HEK293 (cell line): ENCODE measurements around the gene CYP27B1.

ENCODE experiments used
- CTCF ChIA-PET: fragments of 350-600 bp; formaldehyde crosslinking; extraction: SDS; loops from one replicate; lab custom pipeline; 2021; ENCODE audit warnings: antibody characterized with exemption; lab: Yijun Ruan, JAX
- POLR2A ChIA-PET: fragments of 300-600 bp; formaldehyde crosslinking; extraction: SDS; loops from one replicate; lab custom pipeline; 2020; ENCODE audit warnings: antibody characterized with exemption, inconsistent platforms; lab: Yijun Ruan, JAX
- H3K27ac ChIP-seq: fragments of 200-500 bp; sonication (Bioruptor generic); 2 replicates; pipeline ENCODE4 v1.5.1; 2014; ENCODE audit warnings: low read depth, low read length, control low read depth, inconsistent platforms; ENCODE audit errors: extremely low read depth
- H3K36me3 ChIP-seq, 2 experiments: fragments of 200-500 bp in 1 of 2; sonication (Bioruptor generic) in 1 of 2; 1 replicate in 1 of 2; 2 replicates in 1 of 2; pipeline ENCODE4 v1.5.1; 2014 to 2017; ENCODE audit warnings: inconsistent platforms in 2 of 2, low read length in 2 of 2; ENCODE audit not compliant: control insufficient read depth in 2 of 2, insufficient read depth in 1 of 2
- H3K4me1 ChIP-seq: fragments of 200-500 bp; sonication (Bioruptor generic); 2 replicates; pipeline ENCODE4 v1.5.1; 2014; ENCODE audit warnings: mild to moderate bottlenecking, low read length, inconsistent platforms; ENCODE audit not compliant: control insufficient read depth, insufficient read depth
- H3K4me3 ChIP-seq: 2 replicates; pipeline ENCODE4 v1.5.1; 2011; ENCODE audit warnings: low read depth, mild to moderate bottlenecking, control low read depth, low read length, moderate library complexity
- H3K9me3 ChIP-seq: fragments of 200-500 bp; sonication (Bioruptor generic); 2 replicates; pipeline ENCODE4 v1.5.1; 2014; ENCODE audit warnings: low read depth, low read length, inconsistent platforms; ENCODE audit not compliant: control insufficient read depth, insufficient read depth
- BCL11A ChIP-seq: fragments of 450-650 bp; formaldehyde crosslinking; IDR thresholded peaks from 2 replicates; pipeline ENCODE4 v1.5.1; 2016; ENCODE audit warnings: low read depth, missing biosample characterization, missing genetic modification characterization
- CTCF ChIP-seq: fragments of 450-650 bp; formaldehyde crosslinking; IDR thresholded peaks from 2 replicates; pipeline ENCODE4 v1.5.1; 2016; ENCODE audit warnings: missing biosample characterization, missing genetic modification characterization
- EGR2 ChIP-seq: fragments of 450-650 bp; formaldehyde crosslinking; IDR thresholded peaks from 2 replicates; pipeline ENCODE4 v1.5.1; 2016; ENCODE audit warnings: low read depth, missing biosample characterization, missing genetic modification characterization
- GLIS1 ChIP-seq: fragments of 450-650 bp; formaldehyde crosslinking; IDR thresholded peaks from 2 replicates; pipeline ENCODE4 v1.5.1; 2016; ENCODE audit warnings: missing biosample characterization, missing genetic modification characterization
- MEIS1 ChIP-seq: sonication (generic); formaldehyde crosslinking; IDR thresholded peaks from 2 replicates; pipeline ENCODE4 v1.8.1; 2022; ENCODE audit warnings: missing genetic modification reagents, mild to moderate bottlenecking, borderline replicate concordance
- SCRT2 ChIP-seq: fragments of 450-650 bp; formaldehyde crosslinking; IDR thresholded peaks from 2 replicates; pipeline ENCODE4 v1.5.1; 2016; ENCODE audit warnings: missing biosample characterization, missing genetic modification characterization
- SP3 ChIP-seq: fragments of 450-650 bp; formaldehyde crosslinking; IDR thresholded peaks from 2 replicates; pipeline ENCODE4 v1.5.1; 2016; ENCODE audit warnings: missing biosample characterization, missing genetic modification characterization
- TRIM28 ChIP-seq: IDR thresholded peaks from 2 replicates; pipeline ENCODE4 v1.6.1; 2011; ENCODE audit warnings: low read length, control low read depth, borderline replicate concordance
- WT1 ChIP-seq: fragments of 450-650 bp; formaldehyde crosslinking; IDR thresholded peaks from 2 replicates; pipeline ENCODE4 v1.5.1; 2016; ENCODE audit warnings: missing biosample characterization, missing genetic modification characterization
- ZBTB8A ChIP-seq: fragments of 450-650 bp; formaldehyde crosslinking; IDR thresholded peaks from 2 replicates; pipeline ENCODE4 v1.5.1; 2016; ENCODE audit warnings: missing biosample characterization, missing genetic modification characterization
- ZFP3 ChIP-seq: fragments of 450-650 bp; formaldehyde crosslinking; IDR thresholded peaks from 2 replicates; pipeline ENCODE4 v1.5.1; 2016; ENCODE audit warnings: low read depth, missing biosample characterization, missing genetic modification characterization
- ZFP69B ChIP-seq: fragments of 450-650 bp; formaldehyde crosslinking; IDR thresholded peaks from 2 replicates; pipeline ENCODE4 v1.5.1; 2016; ENCODE audit warnings: missing biosample characterization, missing genetic modification characterization
- ZNF112 ChIP-seq: fragments of 450-650 bp; formaldehyde crosslinking; IDR thresholded peaks from 2 replicates; pipeline ENCODE4 v1.5.0; 2017; ENCODE audit warnings: missing biosample characterization, missing genetic modification characterization
- ZNF157 ChIP-seq: fragments of 450-650 bp; formaldehyde crosslinking; IDR thresholded peaks from 2 replicates; pipeline ENCODE4 v1.5.1; 2016; ENCODE audit warnings: missing biosample characterization, missing genetic modification characterization
- ZNF174 ChIP-seq: fragments of 450-650 bp; formaldehyde crosslinking; IDR thresholded peaks from 2 replicates; pipeline ENCODE4 v1.5.0; 2017; ENCODE audit warnings: missing biosample characterization, mild to moderate bottlenecking, missing genetic modification characterization
- ZNF175 ChIP-seq: fragments of 450-650 bp; formaldehyde crosslinking; IDR thresholded peaks from 2 replicates; pipeline ENCODE4 v1.5.1; 2016; ENCODE audit warnings: missing biosample characterization, missing genetic modification characterization
- ZNF221 ChIP-seq: fragments of 450-650 bp; formaldehyde crosslinking; IDR thresholded peaks from 2 replicates; pipeline ENCODE4 v1.5.1; 2017; ENCODE audit warnings: missing biosample characterization, missing genetic modification characterization, borderline replicate concordance
- ZNF324 ChIP-seq: fragments of 450-650 bp; formaldehyde crosslinking; IDR thresholded peaks from 2 replicates; pipeline ENCODE4 v1.5.1; 2016; ENCODE audit warnings: missing biosample characterization, missing genetic modification characterization
- ZNF37A ChIP-seq: fragments of 450-650 bp; IDR thresholded peaks from 2 replicates; pipeline ENCODE4 v1.5.1; 2018; ENCODE audit warnings: missing biosample characterization, missing genetic modification characterization
- ZNF521 ChIP-seq: fragments of 450-650 bp; formaldehyde crosslinking; IDR thresholded peaks from 2 replicates; pipeline ENCODE4 v1.5.1; 2017; ENCODE audit warnings: missing biosample characterization, mild to moderate bottlenecking, missing genetic modification characterization
- ZNF555 ChIP-seq: fragments of 450-650 bp; formaldehyde crosslinking; conservative IDR thresholded peaks from 2 replicates; pipeline ENCODE4 v1.5.1; 2017; ENCODE audit warnings: missing biosample characterization, mild to moderate bottlenecking, missing genetic modification characterization, inconsistent platforms
- ZNF561 ChIP-seq: fragments of 450-650 bp; IDR thresholded peaks from 2 replicates; pipeline ENCODE4 v1.5.1; 2018; ENCODE audit warnings: missing biosample characterization, missing genetic modification characterization, borderline replicate concordance
- ZNF596 ChIP-seq: fragments of 450-650 bp; IDR thresholded peaks from 2 replicates; pipeline ENCODE4 v1.5.0; 2018; ENCODE audit warnings: missing biosample characterization, mild to moderate bottlenecking, missing genetic modification characterization, moderate library complexity
- ZNF639 ChIP-seq: fragments of 450-650 bp; formaldehyde crosslinking; IDR thresholded peaks from 2 replicates; pipeline ENCODE4 v1.5.1; 2016; ENCODE audit warnings: missing biosample characterization, missing genetic modification characterization
- ZNF645 ChIP-seq: fragments of 450-650 bp; formaldehyde crosslinking; IDR thresholded peaks from 2 replicates; pipeline ENCODE4; 2016; ENCODE audit warnings: missing biosample characterization, missing genetic modification characterization
- ZNF677 ChIP-seq: fragments of 450-650 bp; IDR thresholded peaks from 2 replicates; pipeline ENCODE4 v1.5.0; 2018; ENCODE audit warnings: missing biosample characterization, mild to moderate bottlenecking, missing genetic modification characterization, moderate library complexity
- ZNF830 ChIP-seq: fragments of 450-650 bp; IDR thresholded peaks from 2 replicates; pipeline ENCODE4 v1.5.0; 2018; ENCODE audit warnings: missing biosample characterization, missing genetic modification characterization, low read depth, mild to moderate bottlenecking, moderate library complexity
- ZSCAN30 ChIP-seq: fragments of 450-650 bp; IDR thresholded peaks from 2 replicates; pipeline ENCODE4 v1.5.1; 2018; ENCODE audit warnings: missing biosample characterization, mild to moderate bottlenecking, missing genetic modification characterization, moderate library complexity
- ZSCAN4 ChIP-seq: fragments of 450-650 bp; formaldehyde crosslinking; IDR thresholded peaks from 2 replicates; pipeline ENCODE4 v1.5.1; 2017; ENCODE audit warnings: missing biosample characterization, missing genetic modification characterization

CYP27B1 gene

GRCh38 chr12:57741844-57742738 lies 24.8 kb downstream of the CYP27B1 start (continued):
- 0 out of 2 replicates have a peak, but pooled peaks have one; percentile 5 for TF ChIP-seq CTCF (tag by site-specific recombination)
- TF ChIP-seq ZNF830, result no peak
- no peak for TF ChIP-seq ZNF221 (tag by site-specific recombination)
- no peak for TF ChIP-seq BCL11A (tag by site-specific recombination)
- no peak for TF ChIP-seq ZNF37A
- peak; percentile 26; the same call in 1 of the 2 replicates for TF ChIP-seq SP3
- no peak for TF ChIP-seq MEIS1 (CRISPR knock-in tag)
- TF ChIP-seq WT1 (tag by site-specific recombination), result no peak
- no peak for TF ChIP-seq ZNF555 (tag by site-specific recombination)
- no peak for TF ChIP-seq ZNF521 (tag by site-specific recombination)
- TF ChIP-seq ZSCAN30, result no peak
- 0 out of 2 replicates have a peak, but pooled peaks have one; percentile 13 for TF ChIP-seq EGR2
- no peak for TF ChIP-seq ZNF112 (tag by site-specific recombination)
- no peak for TF ChIP-seq ZNF596 (tag by site-specific recombination)
- TF ChIP-seq ZNF677 (tag by site-specific recombination), result no peak
- TF ChIP-seq ZFP3 (tag by site-specific recombination), result no peak
- no peak for TF ChIP-seq GLIS1 (tag by site-specific recombination)
- TF ChIP-seq ZNF157 (tag by site-specific recombination), result no peak
- no peak for TF ChIP-seq TRIM28
- TF ChIP-seq ZNF639 (tag by site-specific recombination), result no peak
- TF ChIP-seq ZBTB8A (tag by site-specific recombination), result 0 out of 2 replicates have a peak, but pooled peaks have one; percentile 27

GRCh38 chr12:57741413-57741789 lies 25.5 kb downstream of the CYP27B1 start:
- no peak overlapping the region for H3K27ac ChIP-seq
- H3K9me3 ChIP-seq, result no peaks in the 10 kb centered on the region
- POLR2A ChIA-PET, result no interaction called here
- H3K36me3 ChIP-seq, result peaks cover 0 to 7% of the 10 kb centered on the region in 2 experiments; a peak in 1 of 3 replicates
- TF ChIP-seq SCRT2 (tag by site-specific recombination) (0 out of 2 replicates have a peak, but pooled peaks have one; percentile 40), ZNF830 (no peak), ZNF324 (tag by site-specific recombination) (no peak), ZNF645 (tag by site-specific recombination) (no peak), ZNF174 (tag by site-specific recombination) (no peak), ZFP69B (tag by site-specific recombination) (no peak), ZNF561 (tag by site-specific recombination) (no peak), ZSCAN4 (tag by site-specific recombination) (peak; percentile 80), ZNF175 (tag by site-specific recombination) (no peak)
- H3K4me1 ChIP-seq, result peaks cover 5% of the 10 kb centered on the region; the same call in 1 of the 2 replicates
- CTCF ChIA-PET, result interaction anchor here (1.3 to 2.2 kb wide), 3 partner anchors 15 to 158 kb away, joined by 4 to 9 read pairs (median 6); no protein-coding TSS in a partner anchor
- no peak overlapping the region for H3K4me3 ChIP-seq
